Left lung (tissue), 10 donors: ENCODE measurements around the gene CAB39L. TPM values are rescaled to one million over a fixed set of nuclear protein-coding genes. Genes with fewer than 3 reads are reported as not detected.

ENCODE experiments used
- ATAC-seq: fragments of 200-7000 bp; cut with Tn5 transposase; one replicate; pipeline ENCODE4 v1.9.1; 2020; ENCODE audit warnings: moderate library complexity
- DNase-seq, 4 donors: peaks; one replicate each; pipeline ENCODE4 v3.0.0-alpha.2; 2013 to 2020
- H3K27ac ChIP-seq, 2 donors: fragments of 200-600 bp; sonication (generic) in 1 of 2; one replicate each; pipeline versions ENCODE4 v1.5.0 to v1.8.0; 2020 to 2021
- H3K27me3 ChIP-seq, 2 donors: fragments of 200-600 bp; sonication (generic) in 1 of 2; one replicate each; pipeline versions ENCODE4 v1.5.0 to v1.8.0; 2020 to 2021
- H3K36me3 ChIP-seq, 2 donors: fragments of 200-600 bp; sonication (generic) in 1 of 2; one replicate each; pipeline versions ENCODE4 v1.5.0 to v1.8.0; 2020 to 2021
- H3K4me1 ChIP-seq, 2 donors: fragments of 200-600 bp; one replicate each; pipeline ENCODE4 v1.8.0; 2021
- H3K4me3 ChIP-seq, 2 donors: fragments of 200-600 bp; sonication (generic) in 1 of 2; one replicate each; pipeline versions ENCODE4 v1.5.0 to v1.8.0; 2020 to 2021; ENCODE audit warnings: mild to moderate bottlenecking in 1 of 2
- H3K9me3 ChIP-seq, 2 donors: fragments of 200-600 bp; sonication (generic) in 1 of 2; one replicate each; pipeline versions ENCODE4 v1.5.0 to v1.8.0; 2020 to 2021
- intact Hi-C, 2 donors: fragments of 100-400 bp; cut with DNase I; formaldehyde crosslinking; loops; one replicate each; pipeline versions ENCODE4 v1.11.2 to v1.14.2; 2022
- polyA plus RNA-seq, 6 donors: library from polyadenylated mRNA; unstranded; fragments of 120-200 nt; gene quantifications; one replicate each; pipeline ENCODE4 v1.2.1, GENCODE V29; 2013; ENCODE audit not compliant: insufficient read length in 6 of 6
- total RNA-seq, 2 donors: library from RNA; stranded (reverse); fragmentation: NEBNext Ultra II Directional; extraction: Animal tissue kit (Norgen Biotek cat#: 25700); gene quantifications; one replicate each; pipeline ENCODE4 v1.2.1, GENCODE V29; 2021
- TF ChIP-seq, protein P1 (sequence below), 2 donors: fragments of 200-600 bp; sonication (generic) in 1 of 2; IDR thresholded peaks; one replicate each; pipeline versions ENCODE4 v1.5.0 to v1.8.0; 2021; ENCODE audit warnings: antibody characterized with exemption in 2 of 2
- donor health status: DM: no; HTN: yes; CAD: no.
- donor health status: DM: no; HTN: no; CAD: no.

Gene CAB39L
- total and polyA plus RNA-seq, 8 donors = 8.6 to 12.8 (median 10.1) TPM

DNA sequence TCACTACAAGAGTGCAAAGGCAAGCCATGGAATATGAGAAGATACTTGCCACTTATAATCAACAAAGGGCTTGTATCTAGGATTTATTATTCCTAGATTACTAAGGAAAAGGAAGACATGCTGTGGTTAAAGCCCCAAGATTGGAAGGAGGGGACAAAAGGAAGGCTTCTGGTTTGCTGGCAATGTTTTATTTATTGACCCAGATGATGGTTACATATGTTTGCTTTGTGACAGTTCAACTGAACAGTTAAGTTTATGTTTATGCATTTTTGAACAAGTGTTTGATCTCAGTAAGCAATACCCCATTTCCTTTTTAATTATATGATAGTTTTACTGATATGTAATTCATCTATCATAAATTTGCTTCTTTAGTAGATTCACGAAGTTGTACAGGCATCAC is 155.9 kb downstream of the CAB39L start:
- no peaks in the 10 kb centered on the region for H3K27me3 ChIP-seq
- H3K27ac ChIP-seq = no peak overlapping the region
- DNase-seq = no peak
- no peaks in the 10 kb centered on the region for H3K9me3 ChIP-seq
- TF ChIP-seq, protein P1, sequence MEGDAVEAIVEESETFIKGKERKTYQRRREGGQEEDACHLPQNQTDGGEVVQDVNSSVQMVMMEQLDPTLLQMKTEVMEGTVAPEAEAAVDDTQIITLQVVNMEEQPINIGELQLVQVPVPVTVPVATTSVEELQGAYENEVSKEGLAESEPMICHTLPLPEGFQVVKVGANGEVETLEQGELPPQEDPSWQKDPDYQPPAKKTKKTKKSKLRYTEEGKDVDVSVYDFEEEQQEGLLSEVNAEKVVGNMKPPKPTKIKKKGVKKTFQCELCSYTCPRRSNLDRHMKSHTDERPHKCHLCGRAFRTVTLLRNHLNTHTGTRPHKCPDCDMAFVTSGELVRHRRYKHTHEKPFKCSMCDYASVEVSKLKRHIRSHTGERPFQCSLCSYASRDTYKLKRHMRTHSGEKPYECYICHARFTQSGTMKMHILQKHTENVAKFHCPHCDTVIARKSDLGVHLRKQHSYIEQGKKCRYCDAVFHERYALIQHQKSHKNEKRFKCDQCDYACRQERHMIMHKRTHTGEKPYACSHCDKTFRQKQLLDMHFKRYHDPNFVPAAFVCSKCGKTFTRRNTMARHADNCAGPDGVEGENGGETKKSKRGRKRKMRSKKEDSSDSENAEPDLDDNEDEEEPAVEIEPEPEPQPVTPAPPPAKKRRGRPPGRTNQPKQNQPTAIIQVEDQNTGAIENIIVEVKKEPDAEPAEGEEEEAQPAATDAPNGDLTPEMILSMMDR (IDR thresholded peaks at IDR 0.05) = no peak
- H3K4me3 ChIP-seq = no peak overlapping the region
- no peak for ATAC-seq
- H3K4me1 ChIP-seq = peaks cover 0 to 3% of the 10 kb centered on the region in 2 donors
- H3K36me3 ChIP-seq = peaks cover 0 to 25% of the 10 kb centered on the region in 2 donors
- intact Hi-C loops = loop anchor here in 1 of 2 donors (10.0 kb wide), 1 partner anchor 183 kb away; no protein-coding TSS in a partner anchor

DNA sequence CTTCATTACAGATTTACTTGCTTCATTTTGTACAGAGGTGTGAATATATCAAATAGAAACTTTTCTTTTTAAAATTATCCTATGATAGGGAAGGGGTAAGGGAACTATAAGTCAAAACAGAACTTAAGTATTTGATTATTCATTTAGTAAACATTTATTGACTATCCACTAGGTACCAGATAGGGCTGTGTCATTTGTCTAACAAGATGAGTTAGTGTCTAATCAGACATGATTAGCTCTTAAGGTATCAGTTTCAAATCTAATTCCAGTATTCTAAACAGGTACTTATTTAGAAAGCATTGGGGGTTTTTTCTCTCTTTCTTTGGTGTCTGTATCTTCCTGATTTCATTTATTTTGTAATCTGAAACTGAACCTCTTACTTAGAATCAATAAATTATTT is 164.0 kb downstream of the CAB39L start:
- no peak overlapping the region for H3K27ac ChIP-seq
- no peak for ATAC-seq
- no peak for DNase-seq

DNA sequence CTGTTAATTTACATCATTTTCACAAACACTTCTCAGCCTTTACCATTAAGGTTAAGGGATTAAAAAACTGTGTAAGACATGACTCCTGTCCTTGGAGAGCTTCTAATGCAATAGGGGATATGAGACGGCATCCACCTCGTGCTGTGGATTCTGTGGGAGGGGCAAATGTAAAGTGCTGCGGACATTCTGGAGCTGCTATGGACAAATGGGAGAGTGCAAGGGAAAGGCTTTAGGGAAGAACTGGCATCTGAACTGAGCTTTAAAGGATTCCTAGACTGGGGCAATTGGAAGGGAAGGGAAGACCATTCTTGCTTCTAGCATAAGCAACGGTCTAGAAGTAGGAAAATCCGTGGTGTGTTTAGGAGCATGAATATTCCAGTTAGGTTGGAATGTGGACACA is 164.8 kb downstream of the CAB39L start:
- Histone ChIP-seq H3K27me3 (no peaks in the 10 kb centered on the region), H3K27ac (no peak overlapping the region), H3K4me1 (no peaks in the 10 kb centered on the region), H3K4me3 (no peak overlapping the region), H3K9me3 (no peaks in the 10 kb centered on the region), H3K36me3 (peaks cover 0 to 28% of the 10 kb centered on the region in 2 donors)
- ATAC-seq (no peak), DNase-seq (no peak)
- intact Hi-C loops = no loop called here
- TF ChIP-seq, protein P1 (IDR thresholded peaks at IDR 0.05) = no peak

More for the DNA sequence above, 164.0 kb downstream of the CAB39L start:
- peaks cover 0 to 28% of the 10 kb centered on the region in 2 donors for H3K36me3 ChIP-seq
- intact Hi-C loops = loop anchor here in 1 of 2 donors (10.0 kb wide), 1 partner anchor 175 kb away; no protein-coding TSS in a partner anchor
- H3K4me3 ChIP-seq = no peak overlapping the region
- no peaks in the 10 kb centered on the region for H3K9me3 ChIP-seq
- H3K4me1 ChIP-seq = no peaks in the 10 kb centered on the region
- no peaks in the 10 kb centered on the region for H3K27me3 ChIP-seq
- TF ChIP-seq, protein P1 (IDR thresholded peaks at IDR 0.05) = no peak

DNA sequence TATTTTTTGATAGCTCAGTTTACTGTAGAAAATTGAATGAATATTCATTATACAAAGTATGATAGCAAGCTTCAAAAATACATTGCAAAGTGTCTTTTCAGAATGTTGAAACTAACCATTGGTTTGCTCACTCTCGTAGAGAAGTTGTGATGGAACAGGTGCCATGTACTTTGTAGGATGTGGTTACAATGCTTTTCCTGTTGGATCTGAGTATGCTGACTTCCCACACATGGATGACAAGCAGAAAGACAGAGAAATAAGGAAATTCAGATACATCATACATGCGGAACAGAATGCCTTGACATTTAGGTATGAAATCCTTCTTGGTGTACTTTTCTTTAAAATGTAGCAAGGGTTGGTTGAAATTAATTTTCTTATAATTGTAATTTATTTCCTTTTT is 165.7 kb downstream of the CAB39L start:
- Histone ChIP-seq H3K4me1 (no peaks in the 10 kb centered on the region), H3K4me3 (no peak overlapping the region)

DNA sequence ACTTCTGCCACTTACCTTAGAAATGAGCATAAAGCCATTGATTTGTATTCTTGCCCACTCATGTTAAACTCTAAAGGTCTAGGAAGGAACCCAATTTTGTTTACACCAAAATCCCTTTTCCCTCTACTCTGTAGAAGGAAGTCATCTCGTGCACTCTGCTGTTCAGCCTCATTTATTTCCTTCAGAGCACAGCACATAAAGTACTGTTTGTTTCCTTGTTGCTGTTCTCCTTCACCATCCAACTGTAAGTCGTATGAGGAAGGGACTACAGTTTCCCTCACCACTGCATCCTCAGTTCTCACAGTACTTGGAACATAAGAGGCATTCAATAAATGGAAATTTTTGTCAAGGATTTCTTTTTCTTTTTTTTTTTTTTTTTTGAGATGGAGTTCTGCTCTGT is 171.6 kb downstream of the CAB39L start:
- intact Hi-C loops = no loop called here
- TF ChIP-seq, protein P1 (IDR thresholded peaks at IDR 0.05) = no peak

More for the DNA sequence above, 165.7 kb downstream of the CAB39L start:
- Histone ChIP-seq H3K36me3 (peaks cover 0 to 28% of the 10 kb centered on the region in 2 donors), H3K27ac (no peak overlapping the region), H3K27me3 (no peaks in the 10 kb centered on the region), H3K9me3 (no peaks in the 10 kb centered on the region)
- ATAC-seq = no peak
- DNase-seq = no peak
- TF ChIP-seq, protein P1 (IDR thresholded peaks at IDR 0.05) = no peak
- intact Hi-C loops = no loop called here

More for the DNA sequence above, 171.6 kb downstream of the CAB39L start:
- Histone ChIP-seq H3K36me3 (peaks cover 0 to 11% of the 10 kb centered on the region in 2 donors), H3K27ac (no peak overlapping the region), H3K4me3 (no peak overlapping the region), H3K9me3 (no peaks in the 10 kb centered on the region), H3K4me1 (no peaks in the 10 kb centered on the region), H3K27me3 (no peaks in the 10 kb centered on the region)
- DNase-seq (no peak), ATAC-seq (no peak)
